Measurements from ENCODE around the gene TNFRSF13B. TPM values are rescaled to one million over a fixed set of nuclear protein-coding genes. Genes with fewer than 3 reads are reported as not detected.

TNFRSF13B gene
- total RNA-seq, 1 experiment from 2014 or later: not detected

GRCh38 chr17:17001874-17002520 is 30.1 kb upstream of the TNFRSF13B start:
- ChIA-PET CTCF (no interaction called here), POLR2A (ENCODE audit: unreplicated experiment) (no interaction called here)
- H3F3A ChIP-seq (ENCODE audit: low read length, unreplicated experiment): no peaks in the 10 kb centered on the region
- no peaks in the 10 kb centered on the region for H3K9me3 ChIP-seq (ENCODE audit: low read length)
- no peaks in the 10 kb centered on the region for H3K9me2 ChIP-seq (replicated peaks; ENCODE audit: low read length)
- DNase-seq (peak; percentile 93), ATAC-seq (peak; percentile 98)
- intact Hi-C loops (cut with micrococcal nuclease): loop anchor here (5.0 to 10.0 kb wide), 2 partner anchors 45 to 153 kb away; no protein-coding TSS in a partner anchor
- H4K20me1 ChIP-seq (ENCODE audit: low read length): no peaks in the 10 kb centered on the region
- TF ChIP-seq CTCF (conservative IDR thresholded peaks at IDR 0.05; ENCODE audit: low read depth, low read length): peak; percentile 97
- TF ChIP-seq EZH2 (IDR thresholded peaks at IDR 0.05; ENCODE audit: low read length, unreplicated experiment): no peak
- no peak for TF ChIP-seq EZH2phosphoT487 (IDR thresholded peaks at IDR 0.05; ENCODE audit: borderline replicate concordance, low read length)
- H3K9ac ChIP-seq (ENCODE audit: low read length): no peak overlapping the region
- no peak overlapping the region for H3K27ac ChIP-seq (ENCODE audit: low read length)
- H2AFZ ChIP-seq (ENCODE audit: low read length): peak overlapping the region; percentile 71
- H3K4me3 ChIP-seq (ENCODE audit: low read length): peak overlapping the region; percentile 47; the same call in 1 of the 2 replicates
- BruUV-seq (replicated peaks): no TSS peak
- peaks cover 4% of the 10 kb centered on the region; the same call in 1 of the 2 replicates for H3K4me1 ChIP-seq (ENCODE audit: insufficient read depth, low read length)
- H3K36me3 ChIP-seq (ENCODE audit: low read depth, low read length): no peaks in the 10 kb centered on the region
- peak overlapping the region; percentile 65 for H3K4me2 ChIP-seq (ENCODE audit: low read length)
- H3K27me3 ChIP-seq (ENCODE audit: low read length): no peaks in the 10 kb centered on the region
- no peaks in the 10 kb centered on the region for H3K79me2 ChIP-seq (ENCODE audit: low read length)

- BruUV-seq (replicated peaks): no TSS peak
- Histone ChIP-seq H3K4me1 (ENCODE audit: insufficient read depth, low read length) (peaks cover 4% of the 10 kb centered on the region; the same call in 1 of the 2 replicates), H2AFZ (ENCODE audit: low read length) (peak overlapping the region; percentile 71), H3K9me2 (replicated peaks; ENCODE audit: low read length) (no peaks in the 10 kb centered on the region), H3K27me3 (ENCODE audit: low read length) (no peaks in the 10 kb centered on the region), H3K36me3 (ENCODE audit: low read depth, low read length) (no peaks in the 10 kb centered on the region), H3K27ac (ENCODE audit: low read length) (no peak overlapping the region), H3K9ac (ENCODE audit: low read length) (no peak overlapping the region), H4K20me1 (ENCODE audit: low read length) (no peaks in the 10 kb centered on the region), H3K9me3 (ENCODE audit: low read length) (no peaks in the 10 kb centered on the region), H3K4me3 (ENCODE audit: low read length) (no peak overlapping the region), H3K79me2 (ENCODE audit: low read length) (no peaks in the 10 kb centered on the region), H3F3A (ENCODE audit: low read length, unreplicated experiment) (no peaks in the 10 kb centered on the region), H3K4me2 (ENCODE audit: low read length) (no peak overlapping the region)
- ATAC-seq (peak; percentile 8), DNase-seq (no peak)
- ChIA-PET POLR2A (ENCODE audit: unreplicated experiment) (no interaction called here), CTCF (no interaction called here)
- TF ChIP-seq CTCF (conservative IDR thresholded peaks at IDR 0.05; ENCODE audit: low read depth, low read length) (no peak), EZH2 (IDR thresholded peaks at IDR 0.05; ENCODE audit: low read length, unreplicated experiment) (no peak), EZH2phosphoT487 (IDR thresholded peaks at IDR 0.05; ENCODE audit: borderline replicate concordance, low read length) (no peak)
- intact Hi-C loops (cut with micrococcal nuclease): loop anchor here (5.0 to 10.0 kb wide), 2 partner anchors 46 to 154 kb away; no protein-coding TSS in a partner anchor
Measured at GRCh38 chr17:17001076-17001777, 29.3 kb upstream of the TNFRSF13B start.
